NT2/D1 (cell line): ENCODE results near the gene LSAMP.

Experiments
- YY1 ChIP-seq: IDR thresholded peaks from 2 replicates; pipeline ENCODE4 v1.6.1; 2011; ENCODE audit not compliant: insufficient read length, insufficient read depth
- ZNF274 ChIP-seq: IDR thresholded peaks from 2 replicates; pipeline ENCODE4 v1.6.1; 2011; ENCODE audit warnings: mild to moderate bottlenecking, low read depth, low read length

- no peak for TF ChIP-seq ZNF274
- TF ChIP-seq YY1: no peak
Observed at GRCh38 chr3:116367761-116368395, 77.4 kb downstream of the LSAMP start.
